GM19395 (cell line): Measurements from ENCODE around the gene SLC25A21.
A peak's percentile ranks its signal among the peaks of the same experiment; 100 is the strongest.
"Not testable (repeated sequence)": the region's sequence is repeated elsewhere in the genome, so short reads cannot be mapped to it uniquely, and the experiment has no call there.

ENCODE experiments used
- ATAC-seq: cut with Tn5 transposase; IDR thresholded peaks from one replicate; pipeline ENCODE4 v1.9.1; 2021; ENCODE audit warnings: mild to moderate bottlenecking, moderate library complexity; ENCODE audit not compliant: unreplicated experiment

SLC25A21 gene

DNA sequence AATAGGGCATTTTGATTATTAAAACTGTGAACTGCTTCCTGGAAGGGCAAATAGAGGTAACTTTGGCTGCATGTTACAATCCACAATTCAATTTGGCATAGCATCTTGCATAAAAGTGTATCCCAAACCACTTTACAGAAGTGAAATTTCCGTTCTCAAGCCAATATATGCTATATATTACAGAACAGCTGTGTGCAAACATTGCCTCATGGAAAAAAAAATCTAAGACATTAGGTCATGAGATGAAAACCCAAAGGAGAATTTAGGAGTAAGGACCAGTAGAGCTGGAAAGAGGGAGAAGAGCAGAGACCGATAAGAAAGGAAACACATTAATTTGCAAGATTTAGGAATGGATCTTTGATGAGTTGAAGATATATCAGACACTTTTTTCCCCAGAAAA is 271.6 kb downstream of the SLC25A21 start:
- no peak for ATAC-seq

- ATAC-seq = not testable (repeated sequence)
Observed at GRCh38 chr14:36896300-36896699, 276.1 kb downstream of the SLC25A21 start.

DNA sequence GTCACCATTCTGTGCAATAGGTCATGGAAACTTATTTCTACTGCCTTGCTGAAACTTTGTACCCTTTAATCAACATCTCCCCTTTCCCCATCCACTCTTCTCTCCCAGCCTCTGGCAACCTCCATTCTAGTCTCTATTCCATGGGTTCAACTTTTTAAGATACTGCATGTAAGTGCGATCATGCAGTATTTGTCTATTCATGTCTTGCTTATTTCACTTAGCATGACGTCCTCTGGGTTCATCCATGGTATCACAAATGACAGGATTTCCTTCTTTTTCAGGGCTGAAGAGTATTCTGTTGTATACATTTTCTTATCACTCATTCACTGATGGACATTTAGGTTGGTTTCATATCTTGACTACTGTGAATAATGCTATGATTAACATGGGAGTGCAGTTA is 288.4 kb downstream of the SLC25A21 start:
- no peak for ATAC-seq

GRCh38 chr14:36880276-36880675 is 292.1 kb downstream of the SLC25A21 start:
- no peak for ATAC-seq

- ATAC-seq = no peak
Observed at GRCh38 chr14:36879558-36879957, 292.8 kb downstream of the SLC25A21 start.

DNA sequence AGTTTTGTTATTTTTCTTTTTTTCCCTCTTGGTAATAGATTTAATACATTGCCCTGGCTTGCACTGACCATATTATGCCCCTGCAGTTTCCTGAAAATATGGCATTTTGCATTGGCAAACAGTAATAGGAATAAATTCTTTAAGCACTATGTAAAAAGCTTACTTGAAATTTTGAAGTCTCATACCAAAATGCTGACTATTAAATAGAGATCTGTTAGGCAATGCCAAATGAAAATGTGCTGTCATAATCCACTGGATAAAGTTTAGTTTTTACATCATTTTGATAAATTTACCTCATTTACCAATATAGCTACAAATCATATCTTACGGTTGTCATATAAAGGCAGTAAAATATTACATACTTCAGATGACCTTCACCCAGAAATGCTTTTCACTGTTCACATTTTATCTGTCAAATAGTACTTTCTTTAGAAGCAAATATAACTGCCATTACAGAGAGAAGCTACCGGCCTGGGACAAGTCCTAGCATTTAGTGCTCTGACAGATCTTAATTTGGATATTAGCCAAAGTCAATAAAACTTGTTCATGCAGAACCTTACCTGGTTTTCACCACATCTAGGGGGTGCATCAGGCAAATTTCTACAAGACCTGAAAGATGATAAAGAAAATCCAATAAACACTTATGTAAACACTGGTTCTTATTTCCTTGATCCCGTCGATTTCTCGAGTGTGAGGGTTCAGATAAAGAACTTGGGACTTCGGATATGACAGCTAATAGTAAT is 297.8 kb downstream of the SLC25A21 start:
- no peak for ATAC-seq

DNA sequence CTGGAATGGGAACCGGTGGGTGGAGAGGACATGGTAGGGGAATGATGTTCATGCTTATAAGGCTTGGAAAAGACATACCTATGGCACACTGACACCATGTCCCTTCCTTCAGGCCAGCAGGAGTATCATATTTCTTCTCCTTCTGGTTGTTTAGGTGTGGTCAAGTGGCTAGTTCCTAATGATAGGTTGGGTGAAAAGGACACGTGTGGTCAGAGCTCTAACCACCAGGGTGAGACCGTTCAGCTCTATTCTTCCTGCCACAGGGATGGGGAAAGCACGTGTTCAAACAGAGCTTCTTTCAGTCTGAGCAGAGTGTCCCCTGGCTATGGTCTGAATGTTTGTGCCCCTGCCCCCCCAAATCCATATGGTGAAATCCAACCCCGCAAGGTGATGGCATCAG is 301.6 kb downstream of the SLC25A21 start:
- ATAC-seq = no peak

DNA sequence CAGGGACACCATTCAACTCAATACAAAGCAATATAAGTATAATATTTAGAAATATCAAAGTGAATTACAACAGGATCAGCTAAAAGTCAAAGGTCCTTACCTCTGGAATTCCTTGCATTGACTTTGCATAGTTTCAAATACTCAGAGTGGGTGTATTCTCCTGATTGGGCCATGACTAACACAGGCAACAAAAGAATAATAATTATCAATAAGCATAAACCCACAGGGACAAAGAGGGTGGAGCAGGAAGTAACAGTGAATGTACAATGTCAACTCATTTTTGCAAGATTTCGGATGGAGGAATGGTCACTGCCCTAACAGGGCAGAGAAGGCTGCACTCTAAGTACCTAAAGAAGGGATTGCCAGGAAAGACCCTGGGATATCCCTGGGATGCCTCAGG is 303.3 kb downstream of the SLC25A21 start:
- ATAC-seq = no peak

DNA sequence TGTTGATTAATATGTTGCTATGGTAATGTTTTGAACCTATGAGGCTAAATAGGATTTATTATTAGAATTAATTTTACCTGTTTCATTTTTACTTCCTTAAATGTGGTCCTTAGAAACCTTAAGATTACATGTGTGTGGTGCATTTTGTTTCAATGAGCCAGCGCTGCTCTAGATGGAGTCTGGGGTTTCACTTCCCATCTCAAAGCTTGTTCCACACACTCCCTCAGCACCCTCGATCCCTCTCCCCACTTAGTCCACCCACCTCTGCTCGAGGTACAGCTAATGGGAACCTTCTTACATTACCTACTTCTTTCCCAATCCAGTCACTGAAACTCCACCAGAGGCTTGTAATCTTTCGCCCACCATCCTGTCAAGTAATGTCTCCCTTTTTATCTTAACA is 305.5 kb downstream of the SLC25A21 start:
- ATAC-seq = peak; percentile 89

DNA sequence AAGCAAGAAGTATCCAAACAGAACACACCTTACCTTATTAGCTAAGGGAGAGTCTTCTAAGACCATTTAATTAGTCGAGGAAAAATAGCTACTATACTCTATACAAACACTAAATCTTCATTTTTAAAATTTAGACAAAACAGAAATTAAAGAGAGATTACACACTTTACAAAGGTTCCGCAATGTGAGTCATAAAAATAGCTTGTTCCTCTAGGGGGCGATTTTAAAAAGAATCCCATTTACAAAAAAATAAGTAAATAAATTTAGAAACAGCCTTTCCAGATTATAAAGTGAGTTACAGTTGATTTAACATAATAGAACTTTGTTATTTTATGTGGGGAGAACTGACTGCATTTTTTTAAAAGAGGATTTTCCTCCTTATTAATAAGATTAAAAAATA is 309.1 kb downstream of the SLC25A21 start:
- no peak for ATAC-seq

GRCh38 chr14:36862237-36862636 is 310.2 kb downstream of the SLC25A21 start:
- ATAC-seq = not testable (repeated sequence)

DNA sequence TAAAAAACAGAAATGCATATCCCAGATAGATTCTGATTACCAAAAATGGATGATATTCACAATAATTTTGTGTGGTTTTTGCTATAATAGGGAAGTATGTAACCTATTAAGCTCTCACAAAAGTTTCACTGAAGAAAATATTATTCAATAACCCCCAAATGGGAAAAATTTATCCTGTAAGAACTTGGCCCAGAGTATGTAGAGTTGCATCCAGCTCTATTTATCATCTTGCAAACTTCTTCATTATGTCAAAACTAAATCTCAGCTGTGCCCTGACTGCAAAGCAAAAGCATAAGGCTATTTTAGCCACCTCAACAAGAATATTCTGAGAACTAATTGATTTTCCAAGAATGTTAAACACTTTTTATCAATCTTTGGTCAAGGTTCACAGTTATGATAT is 311.6 kb downstream of the SLC25A21 start:
- no peak for ATAC-seq

GRCh38 chr14:36859119-36859518 is 313.3 kb downstream of the SLC25A21 start:
- ATAC-seq = no peak

- no peak for ATAC-seq
Observed at GRCh38 chr14:36857842-36858445, 314.5 kb downstream of the SLC25A21 start.

- no peak for ATAC-seq
Observed at GRCh38 chr14:36857136-36857535, 315.3 kb downstream of the SLC25A21 start.

GRCh38 chr14:36856095-36856878 is 316.1 kb downstream of the SLC25A21 start:
- ATAC-seq = no peak

GRCh38 chr14:36855396-36855795 is 317.0 kb downstream of the SLC25A21 start:
- no peak for ATAC-seq

GRCh38 chr14:36852981-36853691 is 319.3 kb downstream of the SLC25A21 start:
- no peak for ATAC-seq

DNA sequence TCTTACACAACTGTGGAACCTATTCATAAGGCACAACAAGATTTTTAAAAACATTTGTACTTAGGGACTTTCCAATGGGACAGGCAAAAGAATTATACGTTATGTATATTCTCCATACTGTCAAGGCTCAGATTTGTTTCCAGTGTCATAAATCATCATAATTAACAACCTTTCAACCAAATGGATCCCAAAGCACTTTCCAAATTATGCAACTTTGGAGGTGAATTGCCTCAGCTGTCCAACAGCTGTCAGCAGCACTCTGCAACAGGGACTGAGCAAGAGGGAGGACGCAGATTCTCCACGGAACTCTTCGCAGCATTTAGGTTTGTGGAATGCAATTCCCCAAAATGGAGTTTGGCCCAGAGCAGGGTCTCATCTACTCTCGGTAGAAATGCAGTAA is 324.2 kb downstream of the SLC25A21 start:
- ATAC-seq = no peak

GRCh38 chr14:36847366-36847765 is 325.0 kb downstream of the SLC25A21 start:
- ATAC-seq = no peak

- no peak for ATAC-seq
Observed at GRCh38 chr14:36845356-36846012, 326.9 kb downstream of the SLC25A21 start.
